Measurements from ENCODE around the gene ABCC1.

GRCh38 chr16:16106466-16106865 lies 157.1 kb downstream of the ABCC1 start:
- TF ChIP-seq CTCF (IDR thresholded peaks at IDR 0.05; ENCODE audit: poor library complexity) (no peak), EZH2 (IDR thresholded peaks at IDR 0.05; ENCODE audit: borderline replicate concordance) (no peak)
